Left lung (tissue), 14 donors: ENCODE data around the gene TNPO1. TPM values are rescaled to one million over a fixed set of nuclear protein-coding genes. Genes with fewer than 3 reads are reported as not detected.

ENCODE experiments used
- ATAC-seq: fragments of 200-7000 bp; cut with Tn5 transposase; one replicate; pipeline ENCODE4 v1.9.1; 2020; ENCODE audit warnings: moderate library complexity
- DNase-seq, 4 donors: peaks; one replicate each; pipeline ENCODE4 v3.0.0-alpha.2; 2013 to 2020
- H3K27ac ChIP-seq, 2 donors: fragments of 200-600 bp; sonication (generic) in 1 of 2; one replicate each; pipeline versions ENCODE4 v1.5.0 to v1.8.0; 2020 to 2021
- H3K27me3 ChIP-seq, 2 donors: fragments of 200-600 bp; sonication (generic) in 1 of 2; one replicate each; pipeline versions ENCODE4 v1.5.0 to v1.8.0; 2020 to 2021
- H3K36me3 ChIP-seq, 2 donors: fragments of 200-600 bp; sonication (generic) in 1 of 2; one replicate each; pipeline versions ENCODE4 v1.5.0 to v1.8.0; 2020 to 2021
- H3K4me1 ChIP-seq, 2 donors: fragments of 200-600 bp; one replicate each; pipeline ENCODE4 v1.8.0; 2021
- H3K4me3 ChIP-seq, 2 donors: fragments of 200-600 bp; sonication (generic) in 1 of 2; one replicate each; pipeline versions ENCODE4 v1.5.0 to v1.8.0; 2020 to 2021; ENCODE audit warnings: mild to moderate bottlenecking in 1 of 2
- H3K9me3 ChIP-seq, 2 donors: fragments of 200-600 bp; sonication (generic) in 1 of 2; one replicate each; pipeline versions ENCODE4 v1.5.0 to v1.8.0; 2020 to 2021
- intact Hi-C, 2 donors: fragments of 100-400 bp; cut with DNase I; formaldehyde crosslinking; loops; one replicate each; pipeline versions ENCODE4 v1.11.2 to v1.14.2; 2022
- long read RNA-seq, 12 donors: library from polyadenylated mRNA in 2 of 12; unstranded in 2 of 12; transcript quantifications; one replicate each; pipeline ENCODE4 v2.0.0 and lab custom pipeline, GENCODE V29; 2019 to 2026
- polyA plus RNA-seq, 6 donors: library from polyadenylated mRNA; unstranded; fragments of 120-200 nt; gene quantifications; one replicate each; pipeline ENCODE4 v1.2.1, GENCODE V29; 2013; ENCODE audit not compliant: insufficient read length in 6 of 6
- total RNA-seq, 2 donors: library from RNA; stranded (reverse); fragmentation: NEBNext Ultra II Directional; extraction: Animal tissue kit (Norgen Biotek cat#: 25700); gene quantifications; one replicate each; pipeline ENCODE4 v1.2.1, GENCODE V29; 2021
- TF ChIP-seq, protein P1 (sequence below), 2 donors: fragments of 200-600 bp; sonication (generic) in 1 of 2; IDR thresholded peaks; one replicate each; pipeline versions ENCODE4 v1.5.0 to v1.8.0; 2021; ENCODE audit warnings: antibody characterized with exemption in 2 of 2
- donor health status: DM: no; HTN: yes; CAD: no.
- donor health status: DM: no; HTN: no; CAD: no.

Gene TNPO1
- 100 to 1,000 TPM in 1 of 2 donors, 10 to 100 TPM in 1; 98.5 to 112 TPM for total RNA-seq
- 10 to 100 TPM; 77.3 to 93.8 (median 83.0) TPM for polyA plus RNA-seq
- long read RNA-seq, donor 1, full-length matches to known transcripts = 9 of 9 reads
- long read RNA-seq, donor 1, partial matches to known transcripts = 0 of 9 reads
- long read RNA-seq, donor 1, other reads (novel, unspliced or antisense) = 0 of 9 reads
- long read RNA-seq, donor 2, full-length matches to known transcripts = 11 of 32 reads
- long read RNA-seq, donor 2, partial matches to known transcripts = 21 of 32 reads
- long read RNA-seq, donor 2, other reads (novel, unspliced or antisense) = 0 of 32 reads
- long read RNA-seq, donor 3, partial matches to known transcripts = 0 of 3 reads
- long read RNA-seq, donor 3, other reads (novel, unspliced or antisense) = 0 of 3 reads
- long read RNA-seq, donor 4, partial matches to known transcripts = 1 of 1 reads
- long read RNA-seq, donor 4, other reads (novel, unspliced or antisense) = 0 of 1 reads
- long read RNA-seq, donor 5, partial matches to known transcripts = 0 of 1 reads
- long read RNA-seq, donor 5, other reads (novel, unspliced or antisense) = 0 of 1 reads
- long read RNA-seq, donor 6, full-length matches to known transcripts = 5 of 13 reads
- long read RNA-seq, donor 6, partial matches to known transcripts = 8 of 13 reads
- long read RNA-seq, donor 6, other reads (novel, unspliced or antisense) = 0 of 13 reads
- long read RNA-seq, donor 7, partial matches to known transcripts = 0 of 2 reads
- long read RNA-seq, donor 7, other reads (novel, unspliced or antisense) = 0 of 2 reads
- long read RNA-seq, donor 8, full-length matches to known transcripts = 1 of 1 reads
- long read RNA-seq, donor 8, partial matches to known transcripts = 0 of 1 reads
- long read RNA-seq, donor 8, other reads (novel, unspliced or antisense) = 0 of 1 reads
- long read RNA-seq, donor 9 = 0 reads
- long read RNA-seq, donor 10, partial matches to known transcripts = 0 of 1 reads
- long read RNA-seq, donor 10, other reads (novel, unspliced or antisense) = 1 of 1 reads
- long read RNA-seq, donor 11, full-length matches to known transcripts = 11 of 11 reads
- long read RNA-seq, donor 11, partial matches to known transcripts = 0 of 11 reads
- long read RNA-seq, donor 11, other reads (novel, unspliced or antisense) = 0 of 11 reads
- long read RNA-seq, donor 12, full-length matches to known transcripts = 10 of 10 reads
- long read RNA-seq, donor 12, partial matches to known transcripts = 0 of 10 reads
- long read RNA-seq, donor 12, other reads (novel, unspliced or antisense) = 0 of 10 reads

DNA sequence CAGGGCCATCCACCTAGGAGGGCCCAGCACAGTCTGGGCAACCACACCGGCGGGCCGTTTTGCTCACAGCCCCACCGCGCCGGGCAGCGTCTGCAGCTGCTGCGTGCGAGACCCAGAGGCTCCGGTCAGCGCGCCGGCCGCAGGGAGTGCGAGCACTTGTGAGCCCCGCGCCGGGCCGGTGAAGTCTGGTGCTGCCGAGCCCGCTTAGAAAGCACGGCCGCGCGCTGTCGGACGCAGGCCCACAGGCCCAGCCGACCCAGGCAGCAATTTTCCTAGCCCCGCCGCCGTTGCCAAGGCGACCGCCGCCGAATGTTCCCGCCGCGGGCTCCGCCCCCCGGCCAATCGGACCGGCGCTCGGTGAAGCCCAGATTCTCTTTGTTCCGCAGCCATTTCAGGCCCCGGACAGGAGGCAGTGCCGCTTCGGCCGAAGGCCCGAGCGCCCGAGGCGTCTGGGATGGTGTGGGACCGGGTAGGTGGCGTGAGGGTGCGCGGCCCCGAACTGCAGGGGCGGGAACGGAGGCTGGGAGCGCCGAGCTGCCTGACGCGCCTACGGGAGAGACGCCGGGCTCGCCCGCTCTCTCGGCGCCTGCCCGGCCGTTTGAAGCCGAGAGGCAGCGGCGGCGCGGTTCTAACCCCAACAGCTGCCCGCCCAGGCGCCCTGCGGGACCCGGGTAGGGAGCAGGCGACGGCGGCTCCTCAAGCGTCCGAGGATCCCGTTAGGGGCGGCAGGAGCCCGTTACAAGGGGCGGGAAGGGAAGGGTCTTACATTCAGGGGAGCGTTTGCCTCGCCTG, at the start of gene TNPO1:
TNPO1 (plus strand) TSS at position 378 of the 792 bp plus-strand sequence; CDS start at position 455, 77 bp downstream.
- ATAC-seq (peak; percentile 89), DNase-seq (peak; percentile 91 to 99 (median 95))
- H3K4me1 ChIP-seq = peaks cover 13 to 36% of the 10 kb centered on the region in 2 donors
- H3K4me3 ChIP-seq = peak within 1 kb of the TSS; percentile 71 to 86
- H3K27me3 ChIP-seq = no peaks in the 10 kb centered on the region
- H3K27ac ChIP-seq = peak within 1 kb of the TSS; percentile 98 to 100
- no peaks in the 10 kb centered on the region for H3K9me3 ChIP-seq
- intact Hi-C loops = no loop called here
- no peaks in the 10 kb centered on the region for H3K36me3 ChIP-seq
- TF ChIP-seq, protein P1, sequence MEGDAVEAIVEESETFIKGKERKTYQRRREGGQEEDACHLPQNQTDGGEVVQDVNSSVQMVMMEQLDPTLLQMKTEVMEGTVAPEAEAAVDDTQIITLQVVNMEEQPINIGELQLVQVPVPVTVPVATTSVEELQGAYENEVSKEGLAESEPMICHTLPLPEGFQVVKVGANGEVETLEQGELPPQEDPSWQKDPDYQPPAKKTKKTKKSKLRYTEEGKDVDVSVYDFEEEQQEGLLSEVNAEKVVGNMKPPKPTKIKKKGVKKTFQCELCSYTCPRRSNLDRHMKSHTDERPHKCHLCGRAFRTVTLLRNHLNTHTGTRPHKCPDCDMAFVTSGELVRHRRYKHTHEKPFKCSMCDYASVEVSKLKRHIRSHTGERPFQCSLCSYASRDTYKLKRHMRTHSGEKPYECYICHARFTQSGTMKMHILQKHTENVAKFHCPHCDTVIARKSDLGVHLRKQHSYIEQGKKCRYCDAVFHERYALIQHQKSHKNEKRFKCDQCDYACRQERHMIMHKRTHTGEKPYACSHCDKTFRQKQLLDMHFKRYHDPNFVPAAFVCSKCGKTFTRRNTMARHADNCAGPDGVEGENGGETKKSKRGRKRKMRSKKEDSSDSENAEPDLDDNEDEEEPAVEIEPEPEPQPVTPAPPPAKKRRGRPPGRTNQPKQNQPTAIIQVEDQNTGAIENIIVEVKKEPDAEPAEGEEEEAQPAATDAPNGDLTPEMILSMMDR (IDR thresholded peaks at IDR 0.05) = no peak

DNA sequence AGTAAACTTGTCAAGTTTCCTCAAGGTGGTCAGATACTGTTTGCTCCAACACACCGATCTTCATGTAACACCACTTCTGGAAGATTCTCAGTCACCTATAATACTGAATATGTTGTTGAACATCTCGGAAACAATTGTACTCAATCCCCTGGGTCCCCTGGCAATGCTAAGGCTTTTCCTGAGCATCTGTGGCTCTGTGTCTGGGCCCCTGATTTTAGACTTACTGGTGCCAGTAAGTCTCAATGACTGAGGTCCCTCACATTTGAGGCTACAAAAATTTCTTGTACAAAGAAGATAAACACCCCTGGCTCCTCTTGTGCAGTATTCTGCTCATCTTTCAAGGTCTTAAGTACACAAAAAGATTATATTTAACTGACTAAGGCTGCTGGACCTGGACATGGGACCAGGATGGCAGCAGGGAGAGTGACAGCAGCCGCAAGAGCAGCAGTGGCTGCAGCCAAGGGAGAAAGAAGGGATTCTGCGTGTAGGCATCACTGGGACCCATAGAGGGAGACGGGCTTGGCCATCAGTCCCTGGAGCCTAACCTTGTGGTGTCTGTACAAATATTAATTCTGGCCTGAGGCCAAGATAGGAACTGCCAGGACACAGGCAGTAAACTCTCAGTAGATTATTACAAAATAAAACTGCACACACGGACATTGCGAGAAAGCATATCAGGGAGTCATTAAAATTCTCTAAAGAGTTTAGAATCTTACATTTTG, 49.0 kb upstream of the TNPO1 start:
- ATAC-seq = no peak

DNA sequence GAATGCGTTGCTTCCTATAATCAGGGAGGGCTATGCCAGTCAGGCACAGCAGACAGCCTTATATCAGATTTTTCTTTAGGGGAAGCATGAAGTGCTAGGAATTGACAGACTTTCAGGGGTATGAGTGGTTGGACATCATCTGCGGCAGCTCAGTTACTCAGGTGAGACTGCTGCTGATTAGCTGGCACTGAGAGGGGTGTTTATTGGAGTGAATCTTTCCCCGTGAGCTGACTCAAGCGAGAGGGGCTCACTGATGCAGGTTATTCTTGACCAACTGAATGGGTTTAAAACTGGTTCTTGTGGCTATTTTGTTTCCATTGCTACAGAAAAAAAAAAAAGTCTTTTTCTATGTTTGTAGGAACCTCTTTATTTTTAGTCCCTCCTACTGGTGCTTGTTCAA, 46.2 kb upstream of the TNPO1 start:
- TF ChIP-seq, protein P1 (IDR thresholded peaks at IDR 0.05) = no peak
- no peak overlapping the region for H3K27ac ChIP-seq
- peaks cover 0 to 2% of the 10 kb centered on the region in 2 donors for H3K9me3 ChIP-seq
- no peaks in the 10 kb centered on the region for H3K4me1 ChIP-seq
- H3K36me3 ChIP-seq = no peaks in the 10 kb centered on the region
- intact Hi-C loops = no loop called here
- no peak for DNase-seq
- H3K4me3 ChIP-seq = no peak overlapping the region
- H3K27me3 ChIP-seq = no peaks in the 10 kb centered on the region
- no peak for ATAC-seq

More for the DNA sequence above, 49.0 kb upstream of the TNPO1 start:
- TF ChIP-seq, protein P1 (IDR thresholded peaks at IDR 0.05) = no peak
- intact Hi-C loops = no loop called here
- DNase-seq = peak in 1 of 4 donors; percentile 19
- Histone ChIP-seq H3K9me3 (peaks cover 0 to 2% of the 10 kb centered on the region in 2 donors), H3K27me3 (no peaks in the 10 kb centered on the region), H3K27ac (no peak overlapping the region), H3K36me3 (no peaks in the 10 kb centered on the region), H3K4me1 (no peaks in the 10 kb centered on the region), H3K4me3 (no peak overlapping the region)

DNA sequence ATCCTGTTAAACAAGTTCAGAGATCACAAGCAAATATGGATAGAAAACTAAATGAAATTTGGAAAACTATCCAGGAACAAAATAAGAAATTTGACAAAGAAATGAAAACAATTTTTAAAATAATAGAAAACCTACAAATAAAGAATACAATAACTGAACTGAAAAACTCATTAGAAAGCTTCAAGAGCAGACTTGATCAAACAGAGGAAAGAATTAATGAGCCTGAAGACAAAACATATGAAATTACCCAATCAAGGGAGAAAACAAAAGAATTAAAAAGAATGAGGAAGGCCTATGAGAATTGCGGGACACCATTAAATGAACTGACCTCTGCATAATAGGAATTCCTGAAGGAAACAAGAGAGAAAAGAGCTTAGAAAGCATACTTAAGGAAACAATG, 39.8 kb upstream of the TNPO1 start:
- DNase-seq = no peak
- H3K27ac ChIP-seq = no peak overlapping the region
- no peak for ATAC-seq
- no peaks in the 10 kb centered on the region for H3K4me1 ChIP-seq
- H3K36me3 ChIP-seq = no peaks in the 10 kb centered on the region
- no peaks in the 10 kb centered on the region for H3K27me3 ChIP-seq
- H3K9me3 ChIP-seq = peaks cover 0 to 37% of the 10 kb centered on the region in 2 donors
- no peak overlapping the region for H3K4me3 ChIP-seq
- intact Hi-C loops = no loop called here
- TF ChIP-seq, protein P1 (IDR thresholded peaks at IDR 0.05) = no peak
